Measurements from ENCODE around the gene RNFT2. TPM values are rescaled to one million over a fixed set of nuclear protein-coding genes. Genes with fewer than 3 reads are reported as not detected.
A peak's percentile ranks its signal among the peaks of the same experiment; 100 is the strongest.

Gene RNFT2
- total RNA-seq, 1 experiment from 2014 or later: 12.3 TPM

- no peak for ATAC-seq
- TF ChIP-seq TCF7L2 (IDR thresholded peaks at IDR 0.05; ENCODE audit: low read depth, low read length): no peak
- TF ChIP-seq, protein P1, sequence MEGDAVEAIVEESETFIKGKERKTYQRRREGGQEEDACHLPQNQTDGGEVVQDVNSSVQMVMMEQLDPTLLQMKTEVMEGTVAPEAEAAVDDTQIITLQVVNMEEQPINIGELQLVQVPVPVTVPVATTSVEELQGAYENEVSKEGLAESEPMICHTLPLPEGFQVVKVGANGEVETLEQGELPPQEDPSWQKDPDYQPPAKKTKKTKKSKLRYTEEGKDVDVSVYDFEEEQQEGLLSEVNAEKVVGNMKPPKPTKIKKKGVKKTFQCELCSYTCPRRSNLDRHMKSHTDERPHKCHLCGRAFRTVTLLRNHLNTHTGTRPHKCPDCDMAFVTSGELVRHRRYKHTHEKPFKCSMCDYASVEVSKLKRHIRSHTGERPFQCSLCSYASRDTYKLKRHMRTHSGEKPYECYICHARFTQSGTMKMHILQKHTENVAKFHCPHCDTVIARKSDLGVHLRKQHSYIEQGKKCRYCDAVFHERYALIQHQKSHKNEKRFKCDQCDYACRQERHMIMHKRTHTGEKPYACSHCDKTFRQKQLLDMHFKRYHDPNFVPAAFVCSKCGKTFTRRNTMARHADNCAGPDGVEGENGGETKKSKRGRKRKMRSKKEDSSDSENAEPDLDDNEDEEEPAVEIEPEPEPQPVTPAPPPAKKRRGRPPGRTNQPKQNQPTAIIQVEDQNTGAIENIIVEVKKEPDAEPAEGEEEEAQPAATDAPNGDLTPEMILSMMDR (IDR thresholded peaks at IDR 0.05): no peak
- no peak for TF ChIP-seq REST (IDR thresholded peaks at IDR 0.05; ENCODE audit: insufficient read depth in 1 of 2, low read depth in 2 of 2, low read length in 1 of 2)
- TF ChIP-seq SIN3A (IDR thresholded peaks at IDR 0.05; ENCODE audit: borderline replicate concordance, insufficient read depth, low read depth, low read length): no peak
- no peak for TF ChIP-seq POLR2AphosphoS5 (IDR thresholded peaks at IDR 0.05; ENCODE audit: low read depth, low read length)
- peaks cover 14% of the 10 kb centered on the region; the same call in 1 of the 2 replicates for H3K4me1 ChIP-seq (ENCODE audit: control insufficient read depth, insufficient read depth, low read length)
- peaks cover 7% of the 10 kb centered on the region for H3K36me3 ChIP-seq (ENCODE audit: control insufficient read depth, insufficient read depth, low read length)
- POLR2A ChIA-PET: interaction anchor here (0.7 kb wide), 1 partner anchor 229 kb away, joined by 5 read pairs; no protein-coding TSS in a partner anchor
- BruUV-seq (replicated peaks): TSS peak; percentile 56
- in situ Hi-C loops (cut with HindIII; ENCODE audit: low pct_unique_long_range_greater_than_20kb, low sequenced_read_pairs) (no loop called here), intact Hi-C loops (cut with micrococcal nuclease; ENCODE audit: unreplicated experiment) (no loop called here)
- no peak for DNase-seq (ENCODE audit: low read depth, low spot score)
- H3K4me3 ChIP-seq (ENCODE audit: low read depth in 2 of 2, low read length in 2 of 2): no peak overlapping the region
- CTCF ChIA-PET: no interaction called here
- H3K9me3 ChIP-seq (ENCODE audit: control insufficient read depth, insufficient read depth, low read depth, low read length): no peaks in the 10 kb centered on the region
- H3K27ac ChIP-seq (ENCODE audit: low read length): no peak overlapping the region
- no peaks in the 10 kb centered on the region; the same call in 1 of the 2 replicates for H3K27me3 ChIP-seq (ENCODE audit: control insufficient read depth, insufficient read depth, low read length)
Measured at GRCh38 chr12:116713527-116713926, 24.6 kb upstream of the RNFT2 start.

GRCh38 chr12:116714175-116714574 lies 23.9 kb upstream of the RNFT2 start:
- peaks cover 16% of the 10 kb centered on the region; the same call in 1 of the 2 replicates for H3K4me1 ChIP-seq (ENCODE audit: control insufficient read depth, insufficient read depth, low read length)
- no peak for ATAC-seq
- ChIA-PET POLR2A (interaction anchor here (0.6 to 0.7 kb wide), 2 partner anchors 228 to 1634 kb away, joined by 5 read pairs; no protein-coding TSS in a partner anchor), CTCF (no interaction called here)
- H3K27me3 ChIP-seq (ENCODE audit: control insufficient read depth, insufficient read depth, low read length): no peaks in the 10 kb centered on the region; the same call in 1 of the 2 replicates
- TF ChIP-seq REST (IDR thresholded peaks at IDR 0.05; ENCODE audit: insufficient read depth in 1 of 2, low read depth in 2 of 2, low read length in 1 of 2): no peak
- no peak for TF ChIP-seq SIN3A (IDR thresholded peaks at IDR 0.05; ENCODE audit: borderline replicate concordance, insufficient read depth, low read depth, low read length)
- TF ChIP-seq POLR2AphosphoS5 (IDR thresholded peaks at IDR 0.05; ENCODE audit: low read depth, low read length): no peak
- TF ChIP-seq TCF7L2 (IDR thresholded peaks at IDR 0.05; ENCODE audit: low read depth, low read length): no peak
- TF ChIP-seq, protein P1 (IDR thresholded peaks at IDR 0.05): no peak
- H3K9me3 ChIP-seq (ENCODE audit: control insufficient read depth, insufficient read depth, low read depth, low read length): no peaks in the 10 kb centered on the region
- intact Hi-C loops (cut with micrococcal nuclease; ENCODE audit: unreplicated experiment): no loop called here
- DNase-seq (ENCODE audit: low read depth, low spot score): no peak
- in situ Hi-C loops (cut with HindIII; ENCODE audit: low pct_unique_long_range_greater_than_20kb, low sequenced_read_pairs): no loop called here
- H3K36me3 ChIP-seq (ENCODE audit: control insufficient read depth, insufficient read depth, low read length): peaks cover 7% of the 10 kb centered on the region
- no peak overlapping the region for H3K27ac ChIP-seq (ENCODE audit: low read length)
- no TSS peak for BruUV-seq (replicated peaks)
- H3K4me3 ChIP-seq (ENCODE audit: low read depth in 2 of 2, low read length in 2 of 2): no peak overlapping the region

Data from Panc1 (cell line).